K562 (cell line): ENCODE data around the gene CCK.

ENCODE experiments used
- ATF3 ChIP-seq, 2 experiments: fragments of 450-650 bp in 1 of 2; sonication (generic) in 1 of 2; formaldehyde crosslinking in 1 of 2; IDR thresholded peaks in 1 of 2; conservative IDR thresholded peaks in 1 of 2; 2 replicates each; pipeline versions ENCODE4 v1.6.1 to v1.8.1; 2016 to 2023; ENCODE audit warnings: mild to moderate bottlenecking in 2 of 2, moderate library complexity in 2 of 2, inconsistent platforms in 1 of 2, missing genetic modification reagents in 1 of 2
- CTCF ChIP-seq, 3 experiments: IDR thresholded peaks in 2 of 3; conservative IDR thresholded peaks in 1 of 3; 2 replicates each; pipeline ENCODE4 v1.5.1; 2011 to 2012; ENCODE audit warnings: low read length in 3 of 3, mild to moderate bottlenecking in 3 of 3, control low read depth in 2 of 3, improper control_type of control experiment in 1 of 3, inconsistent platforms in 1 of 3, low read depth in 1 of 3, mixed read lengths in 1 of 3, moderate library complexity in 1 of 3; ENCODE audit not compliant: insufficient read depth in 2 of 3
- NEUROD1 ChIP-seq: fragments of 150-350 bp; IDR thresholded peaks from 2 replicates; pipeline ENCODE4 v1.6.1; 2014; ENCODE audit warnings: borderline replicate concordance, low read length, low read depth; ENCODE audit not compliant: partially characterized antibody

DNA sequence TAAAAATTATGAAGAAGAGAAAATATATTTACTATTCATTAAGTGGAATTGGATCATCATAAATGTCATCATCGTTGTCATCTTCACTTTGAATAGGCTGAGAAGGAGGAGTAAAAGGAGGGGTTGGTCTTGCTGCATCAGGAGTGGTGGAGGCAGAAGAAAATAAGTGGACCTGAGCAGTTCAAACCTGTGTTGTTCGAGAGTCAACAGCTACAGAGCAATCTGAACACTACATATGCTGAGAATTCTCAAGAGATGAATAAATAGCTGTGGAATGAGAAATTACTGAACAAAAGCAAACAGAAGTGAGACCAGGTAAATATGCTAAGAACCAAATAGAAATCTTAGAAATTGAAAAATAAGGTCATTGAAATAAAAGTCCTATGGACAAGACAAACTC is 32.3 kb upstream of the CCK start:
- TF ChIP-seq CTCF (IDR thresholded peaks at IDR 0.05 in 2 of 3, conservative IDR thresholded peaks at IDR 0.05 in 1 of 3; ENCODE audit: insufficient read depth in 2 of 3, low read depth in 1 of 3, low read length in 3 of 3) (no peak), NEUROD1 (no peak), ATF3 (IDR thresholded peaks at IDR 0.05) (no peak), ATF3 (CRISPR knock-in tag; conservative IDR thresholded peaks at IDR 0.05) (no peak)
